ENCODE data around the gene GNG11.

GNG11 gene

GRCh38 chr7:93921607-93922566 lies at the start of gene GNG11:
TSS of gene GNG11 (plus strand) at chr7:93921735. CDS start at chr7:93922138, 403 bp downstream.
- in situ Hi-C loops (cut with MboI; ENCODE audit: low sequenced_read_pairs), result no loop called here

- in situ Hi-C loops (cut with MboI; ENCODE audit: low sequenced_read_pairs), result no loop called here
These were observed 47.4 kb upstream of the GNG11 start for GRCh38 chr7:93873998-93874574.

- in situ Hi-C loops (cut with MboI; ENCODE audit: low sequenced_read_pairs), result no loop called here
These were observed 43.8 kb upstream of the GNG11 start for GRCh38 chr7:93877742-93878141.

GRCh38 chr7:93879356-93879755 lies 42.2 kb upstream of the GNG11 start:
- in situ Hi-C loops (cut with MboI; ENCODE audit: low sequenced_read_pairs), result no loop called here

GRCh38 chr7:93882468-93882867 lies 39.1 kb upstream of the GNG11 start:
- in situ Hi-C loops (cut with MboI; ENCODE audit: low sequenced_read_pairs), result no loop called here

- in situ Hi-C loops (cut with MboI; ENCODE audit: low sequenced_read_pairs), result no loop called here
These were observed 38.2 kb upstream of the GNG11 start for GRCh38 chr7:93883078-93883916.

- in situ Hi-C loops (cut with MboI; ENCODE audit: low sequenced_read_pairs), result no loop called here
These were observed 37.6 kb upstream of the GNG11 start for GRCh38 chr7:93883917-93884345.

- in situ Hi-C loops (cut with MboI; ENCODE audit: low sequenced_read_pairs), result no loop called here
These were observed 37.0 kb upstream of the GNG11 start for GRCh38 chr7:93884541-93884940.

- in situ Hi-C loops (cut with MboI; ENCODE audit: low sequenced_read_pairs), result no loop called here
These were observed 32.3 kb upstream of the GNG11 start for GRCh38 chr7:93889261-93889660.

- in situ Hi-C loops (cut with MboI; ENCODE audit: low sequenced_read_pairs), result no loop called here
These were observed 31.5 kb upstream of the GNG11 start for GRCh38 chr7:93890041-93890463.

GRCh38 chr7:93890464-93891068 lies 31.0 kb upstream of the GNG11 start, which contains the start of gene TFPI2:
TSS of gene TFPI2 (minus strand) at chr7:93890753. CDS start at chr7:93890678, 75 bp downstream.
- in situ Hi-C loops (cut with MboI; ENCODE audit: low sequenced_read_pairs), result no loop called here

GRCh38 chr7:93894426-93894825 lies 27.1 kb upstream of the GNG11 start:
- in situ Hi-C loops (cut with MboI; ENCODE audit: low sequenced_read_pairs), result no loop called here

- in situ Hi-C loops (cut with MboI; ENCODE audit: low sequenced_read_pairs), result no loop called here
These were observed 26.4 kb upstream of the GNG11 start for GRCh38 chr7:93894966-93895640.

GRCh38 chr7:93895859-93896600 lies 25.5 kb upstream of the GNG11 start:
- in situ Hi-C loops (cut with MboI; ENCODE audit: low sequenced_read_pairs), result no loop called here

GRCh38 chr7:93897680-93898079 lies 23.9 kb upstream of the GNG11 start:
- in situ Hi-C loops (cut with MboI; ENCODE audit: low sequenced_read_pairs), result no loop called here

GRCh38 chr7:93902777-93903423 lies 18.6 kb upstream of the GNG11 start:
- in situ Hi-C loops (cut with MboI; ENCODE audit: low sequenced_read_pairs), result no loop called here

GRCh38 chr7:93906267-93906666 lies 15.3 kb upstream of the GNG11 start, which contains the start of gene GNGT1:
TSS of gene GNGT1 (plus strand) at chr7:93906567. CDS start at chr7:93906747, 180 bp downstream.
- in situ Hi-C loops (cut with MboI; ENCODE audit: low sequenced_read_pairs), result no loop called here

GRCh38 chr7:93910076-93910994 lies 11.2 kb upstream of the GNG11 start:
- in situ Hi-C loops (cut with MboI; ENCODE audit: low sequenced_read_pairs), result no loop called here
